IMR-90 (cell line): Measurements from ENCODE around the gene HDAC9.

Experiments used
- BHLHE40 ChIP-seq: fragments of 150-350 bp; IDR thresholded peaks from 2 replicates; pipeline ENCODE4 v1.6.1; 2016; ENCODE audit warnings: mild to moderate bottlenecking, low read depth, low read length
- CEBPB ChIP-seq: IDR thresholded peaks from 2 replicates; pipeline ENCODE4 v1.6.1; 2012; ENCODE audit warnings: low read depth, low read length, improper control_type of control experiment
- CHD1 ChIP-seq: IDR thresholded peaks from 2 replicates; pipeline ENCODE4 v1.6.1; 2012; ENCODE audit warnings: low read depth, low read length, improper control_type of control experiment
- MAFK ChIP-seq: IDR thresholded peaks from 2 replicates; pipeline ENCODE4 v1.6.1; 2012; ENCODE audit warnings: low read depth, low read length, improper control_type of control experiment
- MAZ ChIP-seq: IDR thresholded peaks from 2 replicates; pipeline ENCODE4 v1.6.1; 2012; ENCODE audit warnings: low read depth, mild to moderate bottlenecking, low read length, improper control_type of control experiment, moderate library complexity, borderline replicate concordance
- MXI1 ChIP-seq: IDR thresholded peaks from 2 replicates; pipeline ENCODE4 v1.6.1; 2012; ENCODE audit warnings: low read depth, mild to moderate bottlenecking, low read length, moderate library complexity, borderline replicate concordance
- POLR2A ChIP-seq: IDR thresholded peaks from 2 replicates; pipeline ENCODE4 v1.6.1; 2012; ENCODE audit warnings: mild to moderate bottlenecking, low read depth, low read length
- RAD21 ChIP-seq: IDR thresholded peaks from 2 replicates; pipeline ENCODE4 v1.6.1; 2012; ENCODE audit warnings: low read length, improper control_type of control experiment
- RCOR1 ChIP-seq: IDR thresholded peaks from 2 replicates; pipeline ENCODE4 v1.6.1; 2012; ENCODE audit warnings: mild to moderate bottlenecking, low read length, improper control_type of control experiment; ENCODE audit not compliant: insufficient replicate concordance
- SMC3 ChIP-seq: fragments of 150-350 bp; IDR thresholded peaks from 2 replicates; pipeline ENCODE4 v1.6.1; 2016; ENCODE audit warnings: low read depth, mild to moderate bottlenecking, antibody characterized with exemption, low read length, moderate library complexity
- TF ChIP-seq, protein P1 (sequence below): conservative IDR thresholded peaks from 2 replicates; pipeline ENCODE4 v1.5.1; 2012; ENCODE audit warnings: mild to moderate bottlenecking, low read depth, low read length, improper control_type of control experiment
- TF ChIP-seq, protein P2 (sequence below): fragments of 150-350 bp; IDR thresholded peaks from 2 replicates; pipeline ENCODE4 v1.6.1; 2016; ENCODE audit warnings: low read depth, mild to moderate bottlenecking, low read length, moderate library complexity, borderline replicate concordance
- TF ChIP-seq, protein P3 (sequence below): fragments of 150-350 bp; IDR thresholded peaks from 2 replicates; pipeline ENCODE4 v1.6.1; 2017; ENCODE audit warnings: mild to moderate bottlenecking, antibody characterized with exemption, low read length, low read depth

- TF ChIP-seq POLR2A (no peak), CHD1 (no peak), RCOR1 (no peak), RAD21 (no peak), MXI1 (no peak), MAFK (no peak), BHLHE40 (no peak), SMC3 (no peak), CEBPB (no peak), MAZ (no peak)
- TF ChIP-seq, protein P1, sequence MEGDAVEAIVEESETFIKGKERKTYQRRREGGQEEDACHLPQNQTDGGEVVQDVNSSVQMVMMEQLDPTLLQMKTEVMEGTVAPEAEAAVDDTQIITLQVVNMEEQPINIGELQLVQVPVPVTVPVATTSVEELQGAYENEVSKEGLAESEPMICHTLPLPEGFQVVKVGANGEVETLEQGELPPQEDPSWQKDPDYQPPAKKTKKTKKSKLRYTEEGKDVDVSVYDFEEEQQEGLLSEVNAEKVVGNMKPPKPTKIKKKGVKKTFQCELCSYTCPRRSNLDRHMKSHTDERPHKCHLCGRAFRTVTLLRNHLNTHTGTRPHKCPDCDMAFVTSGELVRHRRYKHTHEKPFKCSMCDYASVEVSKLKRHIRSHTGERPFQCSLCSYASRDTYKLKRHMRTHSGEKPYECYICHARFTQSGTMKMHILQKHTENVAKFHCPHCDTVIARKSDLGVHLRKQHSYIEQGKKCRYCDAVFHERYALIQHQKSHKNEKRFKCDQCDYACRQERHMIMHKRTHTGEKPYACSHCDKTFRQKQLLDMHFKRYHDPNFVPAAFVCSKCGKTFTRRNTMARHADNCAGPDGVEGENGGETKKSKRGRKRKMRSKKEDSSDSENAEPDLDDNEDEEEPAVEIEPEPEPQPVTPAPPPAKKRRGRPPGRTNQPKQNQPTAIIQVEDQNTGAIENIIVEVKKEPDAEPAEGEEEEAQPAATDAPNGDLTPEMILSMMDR = no peak
- TF ChIP-seq, protein P2, sequence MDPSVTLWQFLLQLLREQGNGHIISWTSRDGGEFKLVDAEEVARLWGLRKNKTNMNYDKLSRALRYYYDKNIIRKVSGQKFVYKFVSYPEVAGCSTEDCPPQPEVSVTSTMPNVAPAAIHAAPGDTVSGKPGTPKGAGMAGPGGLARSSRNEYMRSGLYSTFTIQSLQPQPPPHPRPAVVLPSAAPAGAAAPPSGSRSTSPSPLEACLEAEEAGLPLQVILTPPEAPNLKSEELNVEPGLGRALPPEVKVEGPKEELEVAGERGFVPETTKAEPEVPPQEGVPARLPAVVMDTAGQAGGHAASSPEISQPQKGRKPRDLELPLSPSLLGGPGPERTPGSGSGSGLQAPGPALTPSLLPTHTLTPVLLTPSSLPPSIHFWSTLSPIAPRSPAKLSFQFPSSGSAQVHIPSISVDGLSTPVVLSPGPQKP = no peak
- TF ChIP-seq, protein P3, sequence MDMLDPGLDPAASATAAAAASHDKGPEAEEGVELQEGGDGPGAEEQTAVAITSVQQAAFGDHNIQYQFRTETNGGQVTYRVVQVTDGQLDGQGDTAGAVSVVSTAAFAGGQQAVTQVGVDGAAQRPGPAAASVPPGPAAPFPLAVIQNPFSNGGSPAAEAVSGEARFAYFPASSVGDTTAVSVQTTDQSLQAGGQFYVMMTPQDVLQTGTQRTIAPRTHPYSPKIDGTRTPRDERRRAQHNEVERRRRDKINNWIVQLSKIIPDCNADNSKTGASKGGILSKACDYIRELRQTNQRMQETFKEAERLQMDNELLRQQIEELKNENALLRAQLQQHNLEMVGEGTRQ = no peak
Measured at GRCh38 chr7:18520450-18521235, 25.1 kb downstream of the HDAC9 start.
